HG03432 (cell line): Measurements from ENCODE around the gene IL11RA.
"Not testable (repeated sequence)": the region's sequence is repeated elsewhere in the genome, so short reads cannot be mapped to it uniquely, and the experiment has no call there.

Experiments used
- ATAC-seq: cut with Tn5 transposase; IDR thresholded peaks from one replicate; pipeline ENCODE4 v1.9.1; 2021; ENCODE audit warnings: mild to moderate bottlenecking, moderate library complexity; ENCODE audit not compliant: unreplicated experiment

The IL11RA gene

DNA sequence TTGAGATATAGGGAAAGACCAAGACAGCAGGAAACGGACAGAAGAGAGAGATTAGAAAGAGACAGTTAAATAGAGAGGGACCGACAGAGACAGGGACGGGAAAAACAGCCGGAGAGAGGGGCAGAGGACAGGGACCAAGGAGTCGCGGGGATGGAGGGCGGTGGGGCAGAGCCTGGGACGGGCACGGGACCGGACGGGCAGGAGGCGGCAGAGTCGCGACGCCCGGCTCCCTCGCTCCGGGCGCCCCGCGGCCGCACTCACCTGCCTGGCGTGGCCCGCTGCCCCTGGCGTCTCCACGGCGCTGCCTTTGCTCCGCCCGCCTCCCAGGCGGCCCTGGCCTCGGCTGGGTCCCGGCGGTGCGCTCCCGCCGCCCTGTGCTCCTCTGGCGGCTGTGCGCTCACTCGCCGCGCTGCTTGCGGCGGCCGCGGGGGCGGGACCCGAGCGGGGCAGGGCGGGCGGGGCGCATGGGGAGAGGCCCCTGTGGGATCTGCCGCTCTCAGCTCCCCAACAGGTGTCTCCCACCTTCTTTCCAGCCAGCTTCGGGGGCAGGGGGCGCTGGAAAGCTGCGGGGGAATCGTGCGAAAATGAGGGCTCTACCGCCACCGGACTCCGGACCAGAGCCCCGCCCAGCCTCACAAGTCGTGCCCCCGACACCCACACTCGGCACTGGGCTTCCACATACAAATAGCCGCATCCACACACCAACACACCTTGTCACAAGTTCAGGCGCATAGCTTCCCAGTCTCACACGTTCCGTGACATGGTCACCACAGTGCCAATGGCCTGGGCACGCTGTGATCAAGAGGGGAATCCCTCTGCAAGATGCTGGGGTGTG is 23.1 kb upstream of the IL11RA start, which contains the start of gene ARID3C:
ARID3C (minus strand) TSS at position 411 of the 835 bp plus-strand sequence. CDS start 1,052 bp downstream, outside the sequence.
- ATAC-seq: peak; percentile 57

DNA sequence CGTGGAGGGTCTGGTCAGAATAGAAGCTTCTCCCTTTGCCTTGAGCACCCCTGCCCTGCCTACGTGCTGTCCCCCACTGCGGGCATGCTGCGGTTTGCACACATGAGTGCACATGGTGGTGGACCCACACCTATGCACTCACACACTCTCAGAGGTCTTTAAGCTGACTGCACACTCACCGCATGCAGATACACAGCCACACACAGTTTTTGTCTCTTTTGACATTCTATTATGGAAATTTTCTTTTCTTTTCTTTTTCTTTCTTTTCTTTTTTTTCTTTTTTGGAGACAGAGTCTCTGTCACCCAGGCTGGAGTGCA is 22.5 kb upstream of the IL11RA start:
- ATAC-seq: no peak

DNA sequence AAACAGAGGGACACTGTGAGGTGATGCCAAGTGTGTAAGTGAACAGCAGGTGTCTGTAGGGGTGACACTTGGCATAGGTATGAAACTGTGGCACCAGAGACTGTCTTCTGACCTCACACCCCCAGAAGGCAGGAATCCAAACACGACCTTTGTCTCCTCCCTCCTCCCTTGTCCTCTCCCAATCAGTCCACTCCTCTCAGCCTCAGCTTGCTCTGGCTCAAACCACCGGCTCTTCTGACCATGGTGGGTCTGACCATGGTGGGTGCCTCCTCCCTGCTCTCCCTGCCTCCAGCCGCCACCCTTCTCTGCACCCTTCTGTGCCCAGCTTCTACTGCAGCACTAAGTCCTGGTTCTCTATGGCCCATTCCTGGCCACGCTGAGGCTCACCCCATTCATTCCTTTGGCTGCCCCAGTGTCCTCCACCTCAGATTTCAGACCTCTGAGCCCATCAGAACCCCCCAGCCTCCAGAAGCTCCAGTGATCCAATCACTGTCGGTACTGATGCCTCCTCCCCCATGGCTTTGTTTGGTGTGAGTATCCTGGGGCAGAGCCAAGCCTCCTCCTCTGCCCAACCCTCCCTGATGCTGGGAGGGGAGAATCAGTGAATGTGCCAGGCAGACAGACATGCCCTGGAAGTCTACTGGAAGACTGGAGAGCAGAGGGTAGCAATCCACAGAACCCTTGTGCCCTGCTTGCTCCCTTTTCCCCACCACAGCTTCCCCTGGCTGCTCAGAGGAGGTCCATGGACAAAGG is 21.4 kb upstream of the IL11RA start:
- no peak for ATAC-seq

DNA sequence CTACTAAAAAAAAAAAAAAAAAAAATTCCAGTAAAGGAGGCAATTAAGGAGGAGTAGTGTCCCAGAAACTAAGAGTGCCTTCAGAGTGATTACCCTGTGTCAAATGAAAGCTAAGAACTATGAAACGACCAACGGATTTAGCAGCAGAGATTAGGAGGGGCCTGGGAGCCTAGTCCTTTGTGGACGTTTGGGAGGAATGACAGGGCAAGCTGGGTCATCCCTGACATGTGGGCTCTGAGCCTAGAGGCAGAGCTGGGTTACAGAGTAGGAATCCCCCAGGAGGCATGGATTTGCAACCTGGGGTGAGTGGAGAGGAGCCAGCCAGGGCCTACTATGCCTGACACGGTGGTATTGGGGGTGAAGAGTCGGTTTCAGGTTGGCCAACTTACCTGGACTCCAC is 18.8 kb upstream of the IL11RA start:
- no peak for ATAC-seq

DNA sequence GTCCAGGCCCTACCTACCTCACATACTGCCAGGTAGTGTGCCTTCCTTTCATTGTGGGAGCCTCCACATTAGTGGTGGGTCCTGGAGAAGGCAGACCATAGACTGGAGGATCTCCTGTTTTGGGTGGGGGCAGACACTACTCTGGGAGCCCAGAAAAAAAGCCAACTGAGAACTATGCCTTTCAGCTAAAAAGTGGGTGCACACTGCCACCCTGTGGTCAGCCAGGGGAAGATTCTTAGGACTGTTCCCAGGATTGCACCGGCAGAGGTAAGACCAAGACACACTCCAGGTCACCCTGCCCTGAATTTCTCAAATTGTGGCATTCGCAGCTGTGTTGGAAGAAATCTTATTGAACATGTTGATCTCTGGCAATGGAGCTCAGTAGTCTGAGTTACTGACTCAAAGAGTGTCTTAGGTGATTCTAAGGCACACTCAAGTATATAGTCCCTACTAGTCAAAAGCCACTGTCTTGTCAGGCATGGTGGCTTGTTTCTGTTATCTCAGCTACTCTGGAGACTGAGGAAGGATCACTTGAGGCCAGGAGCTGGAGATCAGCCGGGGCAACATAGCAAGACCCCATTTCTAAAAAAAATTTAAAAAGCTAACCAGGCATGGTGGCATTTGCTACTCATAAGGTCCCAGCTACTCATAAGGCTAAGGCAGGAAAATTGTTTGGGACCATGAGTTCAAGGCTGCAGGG is 18.0 kb upstream of the IL11RA start:
- ATAC-seq: no peak

DNA sequence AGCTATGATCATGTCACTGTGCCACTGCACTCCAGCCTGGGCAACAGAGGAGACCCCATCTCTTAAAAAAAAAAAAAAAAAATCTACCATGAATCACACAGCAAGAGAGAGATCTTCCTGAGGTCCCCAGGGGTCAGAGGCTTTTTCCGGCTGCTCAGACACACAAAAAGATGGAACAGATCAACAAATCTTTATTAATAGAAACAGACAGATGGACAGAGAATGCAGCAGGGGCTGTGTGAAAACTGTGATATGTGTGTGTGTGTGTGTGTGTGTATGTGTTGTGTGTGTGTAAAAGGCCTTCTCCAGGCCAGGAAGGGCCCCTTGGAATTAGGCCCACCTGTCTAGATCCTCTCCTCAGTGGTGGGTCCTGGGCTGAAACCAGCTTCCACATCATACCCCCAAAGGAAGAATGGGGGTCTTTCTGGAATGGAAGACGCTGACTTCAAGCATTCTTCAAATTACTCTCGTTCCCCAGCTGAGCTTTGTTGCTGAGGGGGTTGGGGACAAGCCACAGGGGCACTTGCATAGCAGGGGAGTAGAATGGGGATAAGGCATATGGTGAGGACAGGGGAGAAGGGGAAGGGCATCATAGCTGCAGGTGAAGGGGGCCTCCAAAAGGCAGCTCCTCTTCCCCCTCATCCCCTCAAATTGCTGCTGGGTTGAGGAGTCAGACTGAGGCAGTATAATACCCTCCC is 17.3 kb upstream of the IL11RA start:
- ATAC-seq: no peak

DNA sequence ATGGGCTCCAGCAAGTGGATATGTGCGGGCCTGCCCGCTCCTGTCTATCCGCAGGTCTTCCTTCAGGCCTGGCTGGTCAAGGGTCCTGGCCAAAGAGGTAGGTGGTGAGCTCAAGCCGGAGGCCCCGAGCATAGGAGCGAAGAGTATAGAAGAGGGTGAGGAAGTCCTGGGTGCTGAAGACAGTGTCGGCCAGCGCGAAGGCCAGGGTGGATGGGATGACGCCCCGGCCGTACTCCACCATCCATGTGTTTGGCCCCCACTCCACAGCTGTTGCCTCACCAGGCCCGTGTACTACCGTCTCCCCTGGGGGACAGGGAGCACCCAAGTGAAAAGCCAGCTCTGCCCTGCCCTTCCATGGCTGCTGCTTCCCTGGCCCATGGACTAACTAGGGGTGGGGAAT is 16.4 kb upstream of the IL11RA start:
- no peak for ATAC-seq

DNA sequence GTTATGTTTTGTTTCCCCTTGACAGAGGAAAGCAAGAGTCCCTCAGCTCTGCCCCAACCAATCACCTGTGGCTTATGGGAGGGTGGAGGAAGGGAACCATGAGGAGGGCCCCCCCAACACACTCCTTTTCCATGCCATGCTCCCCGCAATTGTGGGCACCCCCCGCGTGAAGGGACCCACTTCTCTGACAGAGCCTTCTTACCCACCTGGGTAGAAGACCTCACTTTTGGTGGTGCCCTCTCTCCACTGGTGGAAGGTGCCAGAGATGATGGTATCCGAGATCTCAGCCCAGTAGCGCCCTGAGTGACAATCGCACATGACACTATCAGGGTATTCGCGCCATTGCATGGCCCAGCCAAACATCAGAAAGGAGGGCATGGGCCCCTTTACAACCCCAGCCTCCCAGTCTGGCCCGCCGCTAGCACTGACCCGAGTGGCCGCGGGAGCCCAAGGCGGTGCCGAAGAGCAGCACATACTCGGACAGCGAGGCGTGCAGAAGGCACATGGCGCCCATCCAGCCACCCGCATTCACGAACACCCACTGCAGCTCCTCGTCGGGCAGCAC is 15.1 kb upstream of the IL11RA start:
- no peak for ATAC-seq

DNA sequence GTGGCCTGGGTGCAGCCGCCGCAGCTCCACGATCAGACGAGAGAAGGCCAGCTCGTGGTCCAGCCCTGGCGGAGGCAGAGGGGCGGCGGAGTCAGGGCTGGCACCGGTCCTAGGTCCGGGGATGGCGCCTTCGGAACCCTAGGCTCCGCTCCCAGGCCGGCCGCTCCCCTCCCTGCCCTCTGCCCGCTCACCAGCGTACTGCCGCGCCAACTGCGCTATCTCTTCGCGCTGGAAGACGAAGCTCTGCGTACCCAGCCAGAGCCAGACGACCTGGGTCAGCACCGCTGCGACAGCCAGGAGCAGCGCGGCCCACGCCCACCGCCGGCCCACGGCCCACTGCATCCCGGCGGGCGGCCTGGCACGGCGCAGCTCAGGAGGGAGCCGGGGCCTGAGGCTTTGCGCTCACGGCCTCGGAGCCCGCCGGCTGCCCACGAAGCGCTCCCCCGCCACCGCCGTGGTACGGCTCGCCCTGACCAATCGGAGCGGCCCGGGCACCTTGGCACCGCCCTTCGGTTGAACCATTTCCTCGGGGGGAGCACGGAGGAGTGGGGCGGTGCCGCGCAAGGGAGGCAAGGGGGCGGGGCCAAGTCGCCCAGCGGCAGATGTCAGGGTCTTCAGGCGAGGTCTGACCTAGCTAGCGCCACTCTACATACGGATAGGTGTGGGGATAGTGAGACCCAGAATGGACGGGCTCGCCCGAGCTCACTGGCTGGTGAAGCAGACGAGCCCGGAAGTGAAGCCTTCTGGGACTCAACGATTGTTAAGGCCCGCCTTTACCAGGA is 14.4 kb upstream of the IL11RA start, which contains the start of gene SIGMAR1:
SIGMAR1 (minus strand) TSS at position 432 of the 782 bp plus-strand sequence; CDS start at position 342, 90 bp downstream.
- peak; percentile 94 for ATAC-seq

DNA sequence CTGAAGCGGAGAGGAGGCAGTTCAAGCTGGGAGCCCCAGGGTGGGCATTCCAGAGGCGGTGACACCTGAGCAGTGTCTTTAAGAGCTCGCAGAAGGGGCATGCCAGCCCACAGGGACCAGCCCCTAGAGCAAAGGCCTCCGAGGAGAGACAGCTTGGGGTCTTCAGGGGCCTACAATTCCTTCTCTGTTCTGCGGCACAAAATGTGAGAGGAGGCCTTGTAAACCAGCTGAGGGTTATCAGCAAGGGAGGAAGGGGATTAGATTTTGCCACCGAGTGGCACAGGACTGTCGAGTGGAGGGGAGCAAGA is 13.9 kb upstream of the IL11RA start:
- no peak for ATAC-seq

DNA sequence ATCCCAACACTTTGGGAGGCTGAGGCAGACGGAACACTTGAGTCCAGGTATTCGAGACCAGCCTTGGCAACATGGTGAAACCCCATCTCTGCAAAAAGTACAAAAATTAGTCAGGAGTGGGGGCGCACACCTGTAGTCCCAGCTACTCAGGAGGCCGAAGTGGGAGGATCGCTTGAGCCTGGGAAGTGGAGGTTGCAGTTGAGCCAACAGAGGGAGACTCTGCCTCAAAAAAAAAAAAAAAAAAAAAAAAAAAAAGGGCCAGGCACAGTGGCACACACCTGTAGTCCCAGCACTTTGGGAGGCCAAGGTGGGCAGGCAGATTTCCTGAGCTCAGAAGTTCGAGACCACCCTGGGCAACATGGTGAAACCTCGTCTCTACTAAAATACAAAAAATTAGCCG is 12.7 kb upstream of the IL11RA start:
- ATAC-seq: not testable (repeated sequence)

DNA sequence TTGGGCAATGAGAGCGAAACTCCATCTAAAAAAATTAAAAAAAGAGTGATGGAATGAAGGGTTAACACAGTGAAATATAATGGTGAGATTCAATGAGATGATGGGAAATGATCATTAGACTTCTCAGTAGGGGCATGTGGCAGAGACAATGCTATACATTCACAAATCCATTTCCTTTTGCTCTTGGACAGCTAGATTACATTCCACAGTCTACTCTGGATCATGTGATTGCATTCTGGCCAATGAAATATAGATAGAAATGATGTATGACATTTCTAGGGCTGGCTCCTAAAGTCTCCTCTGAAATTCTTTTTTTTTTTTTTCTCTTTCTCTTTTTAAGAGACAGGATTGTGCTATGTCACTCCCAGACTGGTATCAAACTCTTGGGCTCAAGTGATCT is 9.3 kb upstream of the IL11RA start:
- ATAC-seq: no peak

DNA sequence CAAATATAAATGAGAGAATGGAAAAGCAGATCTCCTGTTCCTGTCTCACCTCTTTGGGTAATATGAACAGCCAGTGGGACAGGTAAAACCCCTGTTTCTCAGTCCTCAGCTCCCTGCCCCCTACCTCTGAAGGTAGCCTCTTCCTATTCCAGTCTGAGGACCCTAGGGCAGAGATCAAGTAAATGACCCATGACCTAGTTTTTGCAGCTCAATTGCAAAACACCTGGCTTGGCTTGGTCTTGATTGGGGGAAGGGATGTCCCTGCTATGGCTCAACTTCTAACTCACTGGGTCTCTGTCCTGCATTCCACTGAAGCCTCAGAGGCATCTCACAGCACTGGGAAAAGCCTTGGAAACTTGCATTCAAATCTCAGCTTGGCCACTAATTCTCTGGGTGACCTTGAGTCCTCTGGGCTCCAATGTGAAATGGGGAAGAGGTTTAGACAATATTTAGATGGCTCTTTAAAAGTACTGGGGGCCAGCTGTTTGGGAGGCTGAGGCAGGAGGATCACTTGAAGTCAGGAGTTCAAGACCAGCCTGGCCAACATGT is 7.1 kb upstream of the IL11RA start:
- ATAC-seq: no peak

DNA sequence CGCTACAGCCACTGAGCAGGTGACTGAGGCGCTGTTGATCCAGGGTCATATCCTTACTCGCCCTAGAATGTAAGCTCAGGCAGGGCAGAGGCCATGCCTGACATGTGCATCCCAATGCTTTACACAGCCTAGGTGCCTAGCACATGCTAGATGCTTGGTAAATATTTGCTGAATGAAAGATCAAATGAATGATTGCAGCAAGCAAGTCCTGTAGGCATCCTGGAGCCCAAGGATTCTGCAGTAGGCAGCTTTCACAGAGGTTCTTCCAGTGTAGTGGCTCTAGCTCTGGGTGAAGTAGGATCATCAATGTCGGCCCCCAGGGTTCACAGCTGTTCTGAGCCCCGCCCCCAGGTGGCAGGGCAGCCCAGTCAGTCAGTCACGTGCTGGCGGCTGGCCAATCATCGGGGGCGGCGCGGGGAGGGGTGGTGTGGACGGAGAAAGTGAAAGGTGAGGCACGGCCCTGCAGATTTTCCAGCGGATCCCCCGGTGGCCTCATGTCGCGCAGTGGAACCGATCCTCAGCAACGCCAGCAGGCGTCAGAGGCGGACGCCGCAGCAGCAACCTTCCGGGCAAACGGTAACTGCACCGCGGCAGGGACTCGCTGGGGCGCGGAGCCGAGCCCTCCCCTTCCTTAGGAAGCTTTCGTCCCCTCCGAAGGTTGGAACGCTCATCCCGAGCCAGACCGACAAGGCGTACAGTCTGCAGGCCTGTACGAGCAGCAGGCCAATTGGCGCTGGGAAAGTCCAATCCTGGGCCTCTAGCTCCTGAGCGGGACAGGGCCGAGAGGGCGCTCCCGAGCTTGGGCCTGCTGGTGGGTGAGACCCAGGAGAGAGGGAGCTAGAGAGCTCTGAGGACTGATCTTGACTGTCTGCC is 5.5 kb upstream of the IL11RA start, which contains the start of gene GALT:
GALT (plus strand) TSS at position 465 of the 873 bp plus-strand sequence; CDS start at position 495, 30 bp downstream.
- peak; percentile 93 for ATAC-seq

DNA sequence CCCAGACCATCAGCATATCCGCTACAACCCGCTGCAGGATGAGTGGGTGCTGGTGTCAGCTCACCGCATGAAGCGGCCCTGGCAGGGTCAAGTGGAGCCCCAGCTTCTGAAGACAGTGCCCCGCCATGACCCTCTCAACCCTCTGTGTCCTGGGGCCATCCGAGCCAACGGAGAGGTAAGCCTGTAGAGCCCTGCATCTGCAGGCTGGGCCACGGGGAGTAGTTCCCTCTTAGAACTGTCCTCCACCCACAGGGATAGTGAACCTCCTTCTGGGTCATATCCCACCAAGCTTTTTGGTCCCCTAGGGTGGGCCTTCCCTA is 4.9 kb upstream of the IL11RA start:
- no peak for ATAC-seq

DNA sequence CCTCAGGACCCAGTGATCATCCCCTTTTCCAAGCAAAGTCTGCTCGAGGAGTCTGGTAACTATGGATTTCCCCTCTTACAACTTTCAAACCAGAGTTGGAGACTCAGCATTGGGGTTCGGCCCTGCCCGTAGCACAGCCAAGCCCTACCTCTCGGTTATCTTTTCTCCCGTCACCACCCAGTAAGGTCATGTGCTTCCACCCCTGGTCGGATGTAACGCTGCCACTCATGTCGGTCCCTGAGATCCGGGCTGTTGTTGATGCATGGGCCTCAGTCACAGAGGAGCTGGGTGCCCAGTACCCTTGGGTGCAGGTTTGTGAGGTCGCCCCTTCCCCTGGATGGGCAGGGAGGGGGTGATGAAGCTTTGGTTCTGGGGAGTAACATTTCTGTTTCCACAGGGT is 4.3 kb upstream of the IL11RA start:
- ATAC-seq: no peak

DNA sequence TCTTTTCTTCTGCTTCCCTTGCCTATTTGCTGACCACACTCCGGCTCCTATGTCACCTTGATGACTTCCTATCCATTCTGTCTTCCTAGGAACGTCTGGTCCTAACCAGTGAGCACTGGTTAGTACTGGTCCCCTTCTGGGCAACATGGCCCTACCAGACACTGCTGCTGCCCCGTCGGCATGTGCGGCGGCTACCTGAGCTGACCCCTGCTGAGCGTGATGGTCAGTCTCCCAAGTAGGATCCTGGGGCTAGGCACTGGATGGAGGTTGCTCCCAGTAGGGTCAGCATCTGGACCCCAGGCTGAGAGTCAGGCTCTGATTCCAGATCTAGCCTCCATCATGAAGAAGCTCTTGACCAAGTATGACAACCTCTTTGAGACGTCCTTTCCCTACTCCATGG is 3.3 kb upstream of the IL11RA start:
- ATAC-seq: no peak

DNA sequence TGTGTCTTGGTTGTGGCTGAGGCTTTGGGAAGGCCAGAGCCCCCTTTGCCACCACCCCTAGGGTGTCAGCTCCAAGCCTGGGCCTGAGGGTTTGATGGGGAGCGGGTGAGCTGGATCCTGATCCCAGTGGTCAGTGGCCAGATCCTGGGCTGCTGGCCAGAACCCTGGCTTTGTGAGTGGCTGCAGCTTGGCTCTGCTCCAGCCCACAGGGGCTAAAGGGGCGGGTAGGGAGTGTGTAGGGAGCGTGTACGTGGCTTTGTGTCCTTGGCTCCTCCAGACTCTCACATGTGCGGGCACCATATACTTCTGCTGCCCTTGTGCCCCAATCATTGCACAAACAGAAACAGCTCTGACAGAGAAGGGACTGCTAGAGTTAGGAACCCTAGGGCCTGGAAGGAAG is 1.2 kb upstream of the IL11RA start:
- no peak for ATAC-seq

DNA sequence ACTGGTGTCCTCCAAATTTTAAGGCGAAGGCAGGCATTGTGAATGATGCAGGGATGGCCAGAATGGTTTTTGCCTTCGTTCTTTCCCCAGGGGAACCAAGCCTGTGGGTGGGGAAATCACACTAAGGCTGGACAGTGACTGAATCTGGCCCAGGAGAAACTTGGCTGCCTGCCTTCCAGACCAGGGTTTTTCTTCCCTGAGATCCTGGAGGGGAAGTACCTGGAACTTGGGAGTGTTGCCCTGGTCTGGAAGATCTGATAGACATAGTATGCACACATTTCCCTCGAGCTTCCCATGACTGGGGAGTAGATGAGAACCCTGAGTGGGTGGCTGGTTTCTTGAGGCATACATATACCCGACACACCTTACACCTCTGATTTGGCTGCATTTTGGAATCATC is 664 bp upstream of the IL11RA start:
- ATAC-seq: no peak
